ENCODE results near the gene MAP3K12.

DNA sequence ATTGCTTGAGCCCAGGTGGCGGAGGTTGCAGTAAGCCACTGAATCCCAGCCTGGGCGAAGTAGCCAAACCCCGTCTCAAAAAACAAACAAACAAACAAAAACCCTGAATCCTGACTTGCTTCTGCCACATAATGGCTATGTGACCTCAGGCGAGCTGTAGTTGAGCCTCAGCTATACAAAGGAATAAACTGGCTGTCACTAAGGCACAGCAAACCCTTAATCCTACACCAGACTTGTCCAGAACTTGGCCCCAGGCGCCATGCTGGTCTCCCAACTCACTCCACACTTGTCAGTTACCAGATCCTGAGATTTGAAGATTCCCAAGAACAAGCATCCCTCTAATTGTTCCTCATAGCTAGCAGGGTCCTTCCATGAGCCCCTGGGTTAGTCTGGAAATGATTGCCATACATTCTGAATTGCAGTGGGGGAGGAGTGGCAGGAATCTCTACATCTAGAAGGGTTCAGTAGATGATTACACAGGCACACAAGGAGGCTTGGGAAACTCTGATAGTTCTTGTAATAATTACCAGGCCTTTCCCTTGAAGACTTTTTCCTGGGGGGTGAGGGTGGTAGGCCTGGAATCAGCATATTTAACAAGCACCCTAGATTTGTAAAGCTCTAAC is 9.9 kb downstream of the MAP3K12 start:
- no peak for TF ChIP-seq ZNF570 (CRISPR knock-in tag; IDR thresholded peaks at IDR 0.05; ENCODE audit: borderline replicate concordance)
- TF ChIP-seq CEBPB (IDR thresholded peaks at IDR 0.05; ENCODE audit: borderline replicate concordance, low read depth, low read length), result no peak
- TF ChIP-seq, protein P1, sequence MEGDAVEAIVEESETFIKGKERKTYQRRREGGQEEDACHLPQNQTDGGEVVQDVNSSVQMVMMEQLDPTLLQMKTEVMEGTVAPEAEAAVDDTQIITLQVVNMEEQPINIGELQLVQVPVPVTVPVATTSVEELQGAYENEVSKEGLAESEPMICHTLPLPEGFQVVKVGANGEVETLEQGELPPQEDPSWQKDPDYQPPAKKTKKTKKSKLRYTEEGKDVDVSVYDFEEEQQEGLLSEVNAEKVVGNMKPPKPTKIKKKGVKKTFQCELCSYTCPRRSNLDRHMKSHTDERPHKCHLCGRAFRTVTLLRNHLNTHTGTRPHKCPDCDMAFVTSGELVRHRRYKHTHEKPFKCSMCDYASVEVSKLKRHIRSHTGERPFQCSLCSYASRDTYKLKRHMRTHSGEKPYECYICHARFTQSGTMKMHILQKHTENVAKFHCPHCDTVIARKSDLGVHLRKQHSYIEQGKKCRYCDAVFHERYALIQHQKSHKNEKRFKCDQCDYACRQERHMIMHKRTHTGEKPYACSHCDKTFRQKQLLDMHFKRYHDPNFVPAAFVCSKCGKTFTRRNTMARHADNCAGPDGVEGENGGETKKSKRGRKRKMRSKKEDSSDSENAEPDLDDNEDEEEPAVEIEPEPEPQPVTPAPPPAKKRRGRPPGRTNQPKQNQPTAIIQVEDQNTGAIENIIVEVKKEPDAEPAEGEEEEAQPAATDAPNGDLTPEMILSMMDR (CRISPR knock-in tag; IDR thresholded peaks at IDR 0.05), result no peak
- no peak for TF ChIP-seq IRF2 (CRISPR knock-in tag; IDR thresholded peaks at IDR 0.05)
- no peak for TF ChIP-seq ZNF263 (CRISPR knock-in tag; IDR thresholded peaks at IDR 0.05)
- TF ChIP-seq HOXA7 (CRISPR knock-in tag; IDR thresholded peaks at IDR 0.05), result no peak
- TF ChIP-seq NR2C2 (CRISPR knock-in tag; IDR thresholded peaks at IDR 0.05; ENCODE audit: borderline replicate concordance), result no peak
- TF ChIP-seq, protein P2, sequence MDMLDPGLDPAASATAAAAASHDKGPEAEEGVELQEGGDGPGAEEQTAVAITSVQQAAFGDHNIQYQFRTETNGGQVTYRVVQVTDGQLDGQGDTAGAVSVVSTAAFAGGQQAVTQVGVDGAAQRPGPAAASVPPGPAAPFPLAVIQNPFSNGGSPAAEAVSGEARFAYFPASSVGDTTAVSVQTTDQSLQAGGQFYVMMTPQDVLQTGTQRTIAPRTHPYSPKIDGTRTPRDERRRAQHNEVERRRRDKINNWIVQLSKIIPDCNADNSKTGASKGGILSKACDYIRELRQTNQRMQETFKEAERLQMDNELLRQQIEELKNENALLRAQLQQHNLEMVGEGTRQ (IDR thresholded peaks at IDR 0.05; ENCODE audit: low read depth, low read length), result no peak
- TF ChIP-seq, protein P2 (CRISPR knock-in tag; IDR thresholded peaks at IDR 0.05; ENCODE audit: borderline replicate concordance), result no peak
- no peak for TF ChIP-seq ZKSCAN1 (IDR thresholded peaks at IDR 0.05; ENCODE audit: low read length)
- TF ChIP-seq, protein P3, sequence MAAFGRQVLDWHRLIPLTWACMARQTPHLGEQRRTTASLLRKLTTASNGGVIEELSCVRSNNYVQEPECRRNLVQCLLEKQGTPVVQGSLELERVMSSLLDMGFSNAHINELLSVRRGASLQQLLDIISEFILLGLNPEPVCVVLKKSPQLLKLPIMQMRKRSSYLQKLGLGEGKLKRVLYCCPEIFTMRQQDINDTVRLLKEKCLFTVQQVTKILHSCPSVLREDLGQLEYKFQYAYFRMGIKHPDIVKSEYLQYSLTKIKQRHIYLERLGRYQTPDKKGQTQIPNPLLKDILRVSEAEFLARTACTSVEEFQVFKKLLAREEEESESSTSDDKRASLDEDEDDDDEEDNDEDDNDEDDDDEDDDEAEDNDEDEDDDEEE (CRISPR knock-in tag; IDR thresholded peaks at IDR 0.05), result no peak
- TF ChIP-seq CHD2 (IDR thresholded peaks at IDR 0.05; ENCODE audit: low read depth, low read length), result no peak
- no peak for TF ChIP-seq ARNT2 (CRISPR knock-in tag; IDR thresholded peaks at IDR 0.05; ENCODE audit: low read depth)
- TF ChIP-seq CAMTA2 (CRISPR knock-in tag; IDR thresholded peaks at IDR 0.05; ENCODE audit: borderline replicate concordance), result no peak

Measured in HepG2 (cell line).